ENCODE measurements around the gene ATXN7L2.
A peak's percentile ranks its signal among the peaks of the same experiment; 100 is the strongest.

Gene ATXN7L2

DNA sequence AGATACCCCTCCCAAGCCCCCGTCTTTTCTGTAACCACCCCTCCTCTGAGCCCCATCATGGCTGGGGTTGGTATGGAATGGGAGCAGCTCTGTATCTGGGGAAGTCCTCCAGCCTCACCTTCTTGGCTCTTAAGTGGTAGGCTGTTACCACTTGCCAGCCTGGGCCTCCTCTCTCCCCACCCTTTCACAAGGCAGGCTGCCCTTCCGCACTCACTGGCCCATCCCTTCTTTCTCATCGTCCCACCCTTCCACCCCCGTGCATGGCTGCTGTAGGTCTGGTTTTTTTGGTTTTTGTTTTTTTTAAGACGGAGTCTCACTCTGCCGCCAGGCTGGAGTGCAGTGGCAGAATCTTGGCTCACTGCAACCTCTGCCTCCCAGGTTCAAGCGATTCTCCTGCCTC lies 15.4 kb downstream of the ATXN7L2 start:
- peaks cover 11 to 23% of the 10 kb centered on the region in 2 donors for H3K36me3 ChIP-seq (ENCODE audit: control insufficient read depth in 1 of 2, insufficient read depth in 2 of 2, low read length in 2 of 2)
- peaks cover 10 to 45% of the 10 kb centered on the region in 2 donors for H3K4me1 ChIP-seq (ENCODE audit: control insufficient read depth in 1 of 2, insufficient read depth in 2 of 2, low read length in 2 of 2)
- no peaks in the 10 kb centered on the region for H3K27me3 ChIP-seq (ENCODE audit: low read depth, low read length)
- no peak overlapping the region for H3K27ac ChIP-seq (ENCODE audit: low read length)
- H3K4me3 ChIP-seq (ENCODE audit: low read depth in 1 of 2, low read length in 2 of 2) = no peak overlapping the region
- H3K9me3 ChIP-seq (ENCODE audit: control insufficient read depth in 1 of 2, low read length in 2 of 2) = no peaks in the 10 kb centered on the region

DNA sequence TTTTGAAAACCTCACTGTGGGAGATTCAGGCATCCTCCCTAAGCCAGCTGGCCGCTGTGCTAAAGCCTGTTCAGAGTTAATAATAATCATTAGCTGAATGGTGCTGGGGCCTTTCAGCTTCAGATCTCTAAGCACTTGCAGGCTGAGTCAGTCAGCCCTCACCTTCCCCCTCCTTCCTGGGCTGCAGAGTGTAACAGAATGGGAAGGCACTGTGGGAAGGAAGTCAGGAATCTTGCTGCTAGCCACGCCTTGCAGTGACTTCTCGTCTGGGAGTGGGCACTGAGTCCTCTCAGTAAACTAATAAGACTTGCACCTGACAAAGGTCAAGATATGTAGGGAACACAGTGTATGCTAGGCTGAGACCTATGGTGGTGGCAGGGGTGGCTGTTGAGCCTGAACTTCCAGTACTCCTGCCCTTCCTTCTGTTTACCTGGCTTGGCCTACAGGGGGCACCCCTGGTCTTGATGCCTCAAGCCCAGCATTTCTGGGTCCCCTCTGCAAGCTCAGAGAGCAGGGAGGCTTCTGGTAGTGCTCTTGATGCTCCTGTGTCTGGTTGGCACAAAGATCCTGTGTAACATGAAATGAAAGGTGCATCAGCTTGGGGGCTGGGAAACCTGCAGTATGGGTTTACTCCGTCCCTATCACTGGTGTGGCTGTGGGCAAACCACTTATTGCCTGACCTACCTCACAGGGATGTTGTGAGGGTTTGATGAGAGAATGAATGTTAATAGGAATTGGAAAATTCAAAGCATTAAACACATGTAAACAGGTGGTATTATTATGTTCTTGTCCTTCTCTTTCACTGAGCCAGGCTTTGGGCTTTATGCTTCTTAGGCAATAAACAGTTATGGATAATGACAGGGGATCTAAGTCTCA lies 16.2 kb downstream of the ATXN7L2 start:
- Histone ChIP-seq H3K4me3 (ENCODE audit: low read depth in 1 of 2, low read length in 2 of 2) (no peak overlapping the region), H3K9me3 (ENCODE audit: control insufficient read depth in 1 of 2, low read length in 2 of 2) (no peaks in the 10 kb centered on the region), H3K27ac (ENCODE audit: low read length) (peak overlapping the region; percentile 62), H3K27me3 (ENCODE audit: low read depth, low read length) (no peaks in the 10 kb centered on the region), H3K36me3 (ENCODE audit: control insufficient read depth in 1 of 2, insufficient read depth in 2 of 2, low read length in 2 of 2) (peaks cover 11 to 23% of the 10 kb centered on the region in 2 donors), H3K4me1 (ENCODE audit: control insufficient read depth in 1 of 2, insufficient read depth in 2 of 2, low read length in 2 of 2) (peaks cover 10 to 42% of the 10 kb centered on the region in 2 donors)

DNA sequence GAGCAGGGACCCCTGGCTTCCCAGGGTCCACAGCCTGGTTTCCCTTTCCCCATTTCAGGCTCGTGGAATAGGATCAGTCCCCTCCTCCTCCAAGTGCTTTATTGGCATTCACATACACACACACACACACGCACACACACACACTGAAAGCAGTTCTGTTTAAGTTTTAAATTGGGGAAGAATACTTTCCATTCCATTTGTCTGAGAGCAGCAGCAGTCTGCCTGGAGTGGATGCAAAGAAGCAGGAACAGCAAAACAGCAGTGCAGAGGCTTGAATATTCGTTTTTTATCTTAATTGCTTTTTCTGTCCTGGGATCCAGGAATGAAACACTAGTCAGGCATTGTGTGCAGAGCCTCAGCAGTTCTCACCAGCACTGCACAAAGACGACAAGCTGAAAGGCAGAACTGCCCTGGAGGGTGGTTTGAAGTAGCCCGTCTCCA lies 17.3 kb downstream of the ATXN7L2 start:
- Histone ChIP-seq H3K36me3 (ENCODE audit: control insufficient read depth in 1 of 2, insufficient read depth in 2 of 2, low read length in 2 of 2) (peaks cover 9 to 19% of the 10 kb centered on the region in 2 donors), H3K9me3 (ENCODE audit: control insufficient read depth in 1 of 2, low read length in 2 of 2) (no peaks in the 10 kb centered on the region), H3K4me1 (ENCODE audit: control insufficient read depth in 1 of 2, insufficient read depth in 2 of 2, low read length in 2 of 2) (peaks cover 10 to 38% of the 10 kb centered on the region in 2 donors), H3K27ac (ENCODE audit: low read length) (peak overlapping the region; percentile 62), H3K27me3 (ENCODE audit: low read depth, low read length) (no peaks in the 10 kb centered on the region), H3K4me3 (ENCODE audit: low read depth in 1 of 2, low read length in 2 of 2) (no peak overlapping the region)

DNA sequence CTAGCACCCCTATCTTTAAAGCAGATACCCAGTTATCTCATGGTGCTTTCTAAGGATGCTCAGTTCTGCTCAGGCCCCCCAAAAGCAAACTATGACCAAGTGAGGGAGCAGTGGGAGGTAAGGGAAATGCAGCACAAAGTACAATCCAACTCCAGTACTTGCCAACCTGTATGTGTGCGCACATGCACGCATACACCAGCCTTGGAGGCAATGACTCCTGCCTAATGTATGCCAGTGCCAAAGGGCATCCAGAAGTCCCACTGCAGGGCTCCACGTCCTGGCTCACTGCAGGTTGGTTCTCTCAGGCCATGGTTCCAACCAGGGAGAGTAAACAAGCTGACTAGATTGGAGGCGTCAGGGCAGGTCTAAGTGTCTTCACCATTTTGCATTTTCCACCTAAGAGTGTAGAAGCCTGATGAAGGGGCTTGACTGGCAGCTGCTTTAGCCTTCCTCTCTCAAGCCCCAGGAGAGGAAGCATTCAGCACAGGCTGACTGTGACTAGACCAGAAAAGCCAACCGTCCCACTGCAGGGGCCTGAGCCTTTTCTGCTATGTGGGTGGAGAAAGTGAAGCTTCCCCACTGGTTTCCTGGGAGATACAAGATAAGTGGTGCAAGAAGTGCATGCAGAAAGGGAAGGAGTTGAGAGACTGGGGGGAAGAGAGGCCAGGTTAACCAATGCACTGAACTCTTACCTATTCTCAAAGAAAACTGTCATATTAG lies 18.1 kb downstream of the ATXN7L2 start:
- H3K4me3 ChIP-seq (ENCODE audit: low read depth in 1 of 2, low read length in 2 of 2) = no peak overlapping the region
- H3K27ac ChIP-seq (ENCODE audit: low read length) = no peak overlapping the region
- no peaks in the 10 kb centered on the region for H3K9me3 ChIP-seq (ENCODE audit: control insufficient read depth in 1 of 2, low read length in 2 of 2)
- H3K27me3 ChIP-seq (ENCODE audit: low read depth, low read length) = no peaks in the 10 kb centered on the region
- peaks cover 10 to 38% of the 10 kb centered on the region in 2 donors for H3K4me1 ChIP-seq (ENCODE audit: control insufficient read depth in 1 of 2, insufficient read depth in 2 of 2, low read length in 2 of 2)
- peaks cover under 1 to 12% of the 10 kb centered on the region in 2 donors for H3K36me3 ChIP-seq (ENCODE audit: control insufficient read depth in 1 of 2, insufficient read depth in 2 of 2, low read length in 2 of 2)

DNA sequence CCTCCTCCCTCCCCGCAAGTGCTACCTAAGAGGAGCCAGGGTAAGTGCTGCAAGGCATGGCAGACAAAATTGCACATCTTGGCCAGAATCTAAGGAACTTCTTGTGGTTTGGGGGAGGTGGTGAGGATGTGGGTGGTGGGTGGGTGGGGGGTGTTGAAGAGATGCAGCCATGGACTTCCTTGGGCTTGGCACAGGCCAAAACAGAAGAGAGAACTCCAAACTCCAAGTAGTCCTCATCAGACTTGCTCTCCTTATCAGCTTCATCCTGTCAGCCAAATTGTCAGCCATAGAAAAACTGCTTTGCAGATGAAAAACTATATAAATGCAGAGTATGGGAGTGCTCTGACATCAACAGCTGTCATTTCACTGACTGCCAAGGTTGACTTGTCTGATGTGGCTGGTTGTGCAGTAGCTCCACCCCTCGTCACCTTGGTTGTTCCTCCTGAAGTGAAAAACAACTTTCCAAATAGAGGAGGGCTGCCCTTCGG lies 18.7 kb downstream of the ATXN7L2 start:
- peaks cover 0 to 9% of the 10 kb centered on the region in 2 donors for H3K36me3 ChIP-seq (ENCODE audit: control insufficient read depth in 1 of 2, insufficient read depth in 2 of 2, low read length in 2 of 2)
- H3K27me3 ChIP-seq (ENCODE audit: low read depth, low read length) = no peaks in the 10 kb centered on the region
- H3K4me3 ChIP-seq (ENCODE audit: low read depth in 1 of 2, low read length in 2 of 2) = no peak overlapping the region
- peaks cover 10 to 40% of the 10 kb centered on the region in 2 donors for H3K4me1 ChIP-seq (ENCODE audit: control insufficient read depth in 1 of 2, insufficient read depth in 2 of 2, low read length in 2 of 2)
- no peak overlapping the region for H3K27ac ChIP-seq (ENCODE audit: low read length)
- no peaks in the 10 kb centered on the region for H3K9me3 ChIP-seq (ENCODE audit: control insufficient read depth in 1 of 2, low read length in 2 of 2)

DNA sequence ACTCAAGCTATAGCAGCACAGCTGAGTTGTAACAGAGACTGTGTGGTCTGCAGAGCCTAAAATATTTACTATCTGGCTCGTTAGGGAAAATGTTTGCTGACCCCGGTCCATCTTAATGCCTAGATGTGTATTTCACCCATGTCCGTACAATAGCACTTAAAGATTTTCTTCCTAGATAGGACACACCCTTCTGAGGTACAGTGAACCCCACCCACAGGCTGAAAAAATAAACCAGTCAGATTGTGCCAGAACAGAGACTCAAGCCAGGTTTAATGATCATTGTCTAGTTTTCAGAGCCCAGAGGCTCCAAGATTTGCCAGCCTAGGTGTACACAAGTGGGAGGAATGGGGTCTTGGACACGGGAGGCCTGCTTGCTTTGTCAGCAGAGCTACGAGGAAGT lies 20.2 kb downstream of the ATXN7L2 start:
- H3K4me1 ChIP-seq (ENCODE audit: control insufficient read depth in 1 of 2, insufficient read depth in 2 of 2, low read length in 2 of 2) = peaks cover 10 to 42% of the 10 kb centered on the region in 2 donors

DNA sequence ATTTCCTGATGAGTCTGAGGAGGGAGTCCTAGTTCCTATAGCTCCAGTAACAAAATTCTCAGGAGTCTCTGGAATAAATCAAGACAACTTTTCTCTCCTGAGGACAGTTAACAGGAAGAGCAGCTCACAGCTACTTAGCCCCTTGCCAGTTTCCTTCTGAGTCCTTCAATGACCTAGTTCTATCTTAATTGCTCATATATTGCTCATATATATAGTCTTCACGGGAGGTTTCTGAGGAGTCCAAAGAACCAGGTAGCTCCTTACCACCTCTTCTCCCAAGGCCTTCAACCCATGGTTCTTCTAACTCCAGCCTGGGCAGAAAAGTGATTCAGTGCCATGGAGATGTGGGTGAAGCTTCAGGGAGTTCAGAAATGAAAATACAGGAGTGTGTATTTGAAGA lies 21.3 kb downstream of the ATXN7L2 start:
- Histone ChIP-seq H3K4me3 (ENCODE audit: low read depth in 1 of 2, low read length in 2 of 2) (no peak overlapping the region), H3K36me3 (ENCODE audit: control insufficient read depth in 1 of 2, insufficient read depth in 2 of 2, low read length in 2 of 2) (peaks cover 0 to 7% of the 10 kb centered on the region in 2 donors), H3K27me3 (ENCODE audit: low read depth, low read length) (no peaks in the 10 kb centered on the region), H3K9me3 (ENCODE audit: control insufficient read depth in 1 of 2, low read length in 2 of 2) (no peaks in the 10 kb centered on the region), H3K27ac (ENCODE audit: low read length) (no peak overlapping the region), H3K4me1 (ENCODE audit: control insufficient read depth in 1 of 2, insufficient read depth in 2 of 2, low read length in 2 of 2) (peaks cover 10 to 38% of the 10 kb centered on the region in 2 donors)

More for the DNA sequence above, 20.2 kb downstream of the ATXN7L2 start:
- no peak overlapping the region for H3K27ac ChIP-seq (ENCODE audit: low read length)
- no peak overlapping the region for H3K4me3 ChIP-seq (ENCODE audit: low read depth in 1 of 2, low read length in 2 of 2)
- peaks cover 0 to 7% of the 10 kb centered on the region in 2 donors for H3K36me3 ChIP-seq (ENCODE audit: control insufficient read depth in 1 of 2, insufficient read depth in 2 of 2, low read length in 2 of 2)
- no peaks in the 10 kb centered on the region for H3K27me3 ChIP-seq (ENCODE audit: low read depth, low read length)
- H3K9me3 ChIP-seq (ENCODE audit: control insufficient read depth in 1 of 2, low read length in 2 of 2) = no peaks in the 10 kb centered on the region

DNA sequence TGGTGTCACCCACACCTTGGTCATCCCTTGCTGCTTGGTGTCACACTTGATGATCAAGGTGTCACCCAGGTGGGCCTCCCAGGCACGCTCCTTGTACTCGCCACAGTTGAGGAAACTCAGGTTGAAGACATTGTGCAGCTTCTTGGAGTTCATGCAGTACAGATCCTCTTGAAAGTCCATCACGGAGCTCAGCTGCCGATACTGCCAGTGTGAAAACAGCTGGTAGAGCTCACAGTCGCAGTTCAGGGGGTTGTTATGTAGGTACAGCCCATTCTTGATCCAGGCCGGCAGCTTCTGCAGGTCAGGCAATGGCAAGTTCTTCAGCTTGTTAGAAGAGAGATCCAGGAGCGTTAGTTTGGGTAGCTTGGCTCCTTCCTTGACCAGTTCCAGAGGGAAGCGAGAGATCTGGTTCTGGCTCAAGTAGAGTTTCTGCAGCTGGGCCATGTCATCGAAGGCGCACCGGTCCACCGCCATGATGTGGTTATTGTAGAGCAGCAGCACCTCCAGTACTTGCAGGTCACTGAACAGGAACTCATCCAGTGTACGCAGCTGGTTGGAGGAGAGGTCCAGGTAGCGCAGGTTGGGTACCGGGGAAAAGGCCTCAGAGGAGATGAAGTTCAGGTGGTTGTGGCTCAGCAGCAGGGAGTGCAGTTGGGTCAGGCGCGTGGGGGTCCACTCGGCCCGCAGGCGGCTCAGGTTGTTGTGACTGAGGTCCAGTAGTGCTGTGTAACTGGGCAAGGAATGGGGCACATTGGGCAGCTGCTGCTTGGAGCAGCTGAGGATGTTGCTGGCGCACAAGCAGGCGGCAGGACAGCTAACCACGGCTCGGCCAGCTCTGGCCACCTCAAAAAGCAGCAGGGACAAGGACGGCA lies 24.5 kb downstream of the ATXN7L2 start:
- Histone ChIP-seq H3K4me1 (ENCODE audit: control insufficient read depth in 1 of 2, insufficient read depth in 2 of 2, low read length in 2 of 2) (peaks cover 0 to 22% of the 10 kb centered on the region in 2 donors), H3K27ac (ENCODE audit: low read length) (no peak overlapping the region), H3K27me3 (ENCODE audit: low read depth, low read length) (no peaks in the 10 kb centered on the region), H3K4me3 (ENCODE audit: low read depth in 1 of 2, low read length in 2 of 2) (peak overlapping the region in 1 of 2 donors; percentile 76), H3K9me3 (ENCODE audit: control insufficient read depth in 1 of 2, low read length in 2 of 2) (no peaks in the 10 kb centered on the region), H3K36me3 (ENCODE audit: control insufficient read depth in 1 of 2, insufficient read depth in 2 of 2, low read length in 2 of 2) (peaks cover 0 to 7% of the 10 kb centered on the region in 2 donors)

DNA sequence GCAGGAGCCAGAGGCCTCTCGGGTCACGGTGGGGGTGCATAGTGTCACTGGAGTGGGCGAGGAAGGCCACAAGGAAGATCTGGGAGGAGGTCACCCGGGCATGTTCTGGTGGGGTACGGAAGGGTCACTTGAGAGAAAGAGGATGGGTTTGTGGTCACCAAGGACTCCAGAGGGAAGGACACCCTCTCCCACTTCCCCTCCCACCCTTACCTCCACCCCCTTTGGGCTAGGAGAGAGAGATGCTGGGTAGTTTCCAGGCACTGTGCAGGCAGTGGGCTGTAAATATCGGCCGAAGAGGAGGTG lies 25.1 kb downstream of the ATXN7L2 start:
- no peaks in the 10 kb centered on the region for H3K27me3 ChIP-seq (ENCODE audit: low read depth, low read length)
- no peaks in the 10 kb centered on the region for H3K9me3 ChIP-seq (ENCODE audit: control insufficient read depth in 1 of 2, low read length in 2 of 2)
- no peak overlapping the region for H3K27ac ChIP-seq (ENCODE audit: low read length)
- peaks cover 0 to 7% of the 10 kb centered on the region in 2 donors for H3K36me3 ChIP-seq (ENCODE audit: control insufficient read depth in 1 of 2, insufficient read depth in 2 of 2, low read length in 2 of 2)
- H3K4me3 ChIP-seq (ENCODE audit: low read depth in 1 of 2, low read length in 2 of 2) = peak overlapping the region; percentile 42 to 76
- H3K4me1 ChIP-seq (ENCODE audit: control insufficient read depth in 1 of 2, insufficient read depth in 2 of 2, low read length in 2 of 2) = peaks cover 0 to 22% of the 10 kb centered on the region in 2 donors

DNA sequence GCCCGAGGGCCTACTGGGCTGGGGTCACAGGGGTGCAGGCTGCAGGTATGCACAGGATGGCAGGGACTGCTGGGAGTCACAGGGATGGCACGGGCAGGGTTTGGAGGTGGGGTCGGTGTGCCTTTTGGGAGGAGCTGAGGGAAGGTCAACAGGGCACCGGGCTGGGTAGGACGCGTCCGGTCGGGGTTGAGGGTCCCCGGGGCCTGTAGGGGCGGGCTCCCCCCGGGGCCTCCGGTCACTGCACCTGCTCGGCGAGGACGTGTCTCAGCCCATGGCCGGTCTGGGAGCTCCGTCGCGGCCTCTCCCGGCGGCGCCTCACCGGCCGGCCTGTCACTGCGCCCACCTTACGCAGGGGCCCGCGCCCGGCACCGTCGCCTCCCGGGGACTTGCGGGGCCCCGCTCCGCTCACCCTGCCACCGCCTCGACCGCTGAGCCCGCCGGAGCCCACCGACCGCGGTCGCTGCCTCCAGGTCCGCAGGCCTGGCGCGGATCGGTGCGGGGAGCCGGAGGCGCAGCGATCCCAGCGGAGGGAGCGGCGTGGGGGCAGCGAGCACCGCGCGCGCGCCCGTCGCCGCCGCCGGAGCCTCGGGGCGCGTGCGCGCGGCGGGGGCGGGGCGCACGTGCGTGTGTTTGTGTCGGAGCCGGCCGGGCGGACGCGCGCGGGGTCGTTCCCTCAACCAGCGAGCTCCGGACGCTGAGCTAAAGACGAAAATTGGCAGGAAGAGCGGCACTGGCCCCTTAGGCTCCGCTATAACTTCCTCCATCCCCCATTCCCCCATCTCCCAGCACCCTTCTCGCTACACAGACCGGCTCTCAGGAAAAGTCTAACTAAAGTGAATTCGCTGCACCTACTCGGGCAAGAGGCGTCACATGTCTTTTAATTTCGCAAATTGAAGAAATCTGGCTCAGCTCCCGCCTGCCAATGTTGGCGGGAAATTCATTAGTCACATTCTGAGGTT lies 25.8 kb downstream of the ATXN7L2 start, which contains the start of gene AMIGO1:
Gene AMIGO1, minus strand, starts transcription at position 552 of the 959 bp plus-strand sequence. CDS start 815 bp downstream, outside the sequence.
- H3K27me3 ChIP-seq (ENCODE audit: low read depth, low read length) = no peaks in the 10 kb centered on the region
- peaks cover 0 to 7% of the 10 kb centered on the region in 2 donors for H3K36me3 ChIP-seq (ENCODE audit: control insufficient read depth in 1 of 2, insufficient read depth in 2 of 2, low read length in 2 of 2)
- no peak within 1 kb of the TSS for H3K27ac ChIP-seq (ENCODE audit: low read length)
- H3K4me1 ChIP-seq (ENCODE audit: control insufficient read depth in 1 of 2, insufficient read depth in 2 of 2, low read length in 2 of 2) = peaks cover 0 to 22% of the 10 kb centered on the region in 2 donors
- peak within 1 kb of the TSS; percentile 72 to 76 for H3K4me3 ChIP-seq (ENCODE audit: low read depth in 1 of 2, low read length in 2 of 2)
- H3K9me3 ChIP-seq (ENCODE audit: control insufficient read depth in 1 of 2, low read length in 2 of 2) = no peaks in the 10 kb centered on the region

Measured in muscle layer of duodenum (tissue), 2 donors.